ENCODE measurements around the gene MINDY4.

MINDY4 gene

DNA sequence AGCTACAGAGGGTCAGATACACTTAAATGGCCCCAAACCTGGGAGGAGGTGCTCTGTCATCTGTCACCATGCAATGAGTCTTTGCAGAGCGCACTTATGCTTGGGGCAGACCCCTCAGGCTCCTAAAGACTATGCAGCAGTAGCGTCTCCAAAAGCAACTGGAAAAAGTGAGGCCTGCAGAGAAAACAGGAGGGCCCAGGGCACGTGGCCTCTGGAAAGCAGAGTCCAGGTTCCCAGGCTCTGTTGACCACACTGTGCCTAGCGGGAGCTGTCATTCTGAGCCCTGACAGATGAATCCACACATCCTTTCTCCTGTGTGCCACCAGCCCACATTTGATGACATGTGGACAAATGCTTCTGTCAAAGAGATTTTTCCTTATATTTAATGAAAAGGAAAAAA is 66.4 kb downstream of the MINDY4 start:
- no peak for DNase-seq (ENCODE audit: low read depth)

DNA sequence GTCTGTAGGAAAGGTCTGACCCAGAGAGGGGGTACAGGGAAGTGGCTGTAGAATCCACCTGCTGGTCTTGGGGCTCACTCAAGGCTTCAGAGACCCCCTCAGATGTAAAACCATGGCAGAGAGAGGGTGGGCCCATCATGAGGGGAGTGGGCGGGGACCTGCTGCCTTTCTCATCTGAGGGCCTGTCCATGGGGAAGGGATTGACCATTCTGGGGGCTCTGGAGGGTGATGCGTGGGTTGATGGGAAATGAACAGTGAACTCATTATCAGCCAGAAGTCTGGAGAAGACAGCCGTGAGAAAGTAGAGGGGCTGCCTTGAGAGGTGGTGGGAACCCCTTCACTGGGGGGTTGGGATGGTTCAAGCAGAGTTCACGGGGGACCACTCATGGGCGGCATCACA is 66.8 kb downstream of the MINDY4 start:
- no peak for DNase-seq (ENCODE audit: low read depth)

DNA sequence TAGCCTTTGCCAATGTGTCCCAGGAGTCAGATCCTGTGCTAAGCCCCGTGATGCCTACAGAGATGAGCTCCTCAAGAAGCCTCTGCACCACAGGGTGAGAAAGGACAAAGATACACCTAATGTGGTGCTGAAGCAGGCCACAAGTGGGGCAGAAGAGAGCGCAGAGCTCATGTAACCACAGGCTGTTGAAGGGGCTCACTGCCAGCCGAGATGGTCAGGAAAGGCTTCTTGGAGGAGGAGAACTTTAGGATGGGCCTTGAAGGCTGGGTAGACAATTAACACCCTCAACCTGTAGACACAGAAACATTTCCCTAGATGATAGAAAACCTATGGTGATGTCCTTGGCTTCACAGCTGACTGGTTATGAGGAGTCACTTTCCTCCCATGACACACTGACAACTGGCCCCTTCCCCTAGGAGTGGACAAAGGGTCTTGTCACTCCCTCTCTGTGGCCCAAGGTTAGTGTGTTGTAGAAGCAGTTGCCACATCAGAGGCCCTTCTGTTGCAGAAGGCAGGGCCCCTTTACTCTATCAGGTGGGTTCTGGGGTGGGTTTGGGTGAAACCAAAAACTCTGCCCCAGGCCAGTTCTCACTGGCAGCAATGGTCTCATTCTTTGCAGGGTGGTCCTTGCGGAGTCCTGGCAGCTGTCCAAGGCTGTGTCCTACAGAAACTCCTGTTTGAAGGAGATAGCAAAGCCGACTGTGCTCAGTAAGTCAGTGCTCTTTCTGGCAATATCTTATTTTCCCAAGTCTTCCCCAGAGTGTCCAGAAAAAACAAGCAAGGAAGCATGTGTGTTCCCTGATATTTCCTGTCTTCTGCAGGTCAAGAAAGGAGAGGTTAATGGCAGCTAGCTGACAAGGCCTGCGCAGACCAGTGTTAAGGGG is 69.2 kb downstream of the MINDY4 start:
- DNase-seq (ENCODE audit: low read depth): no peak

DNA sequence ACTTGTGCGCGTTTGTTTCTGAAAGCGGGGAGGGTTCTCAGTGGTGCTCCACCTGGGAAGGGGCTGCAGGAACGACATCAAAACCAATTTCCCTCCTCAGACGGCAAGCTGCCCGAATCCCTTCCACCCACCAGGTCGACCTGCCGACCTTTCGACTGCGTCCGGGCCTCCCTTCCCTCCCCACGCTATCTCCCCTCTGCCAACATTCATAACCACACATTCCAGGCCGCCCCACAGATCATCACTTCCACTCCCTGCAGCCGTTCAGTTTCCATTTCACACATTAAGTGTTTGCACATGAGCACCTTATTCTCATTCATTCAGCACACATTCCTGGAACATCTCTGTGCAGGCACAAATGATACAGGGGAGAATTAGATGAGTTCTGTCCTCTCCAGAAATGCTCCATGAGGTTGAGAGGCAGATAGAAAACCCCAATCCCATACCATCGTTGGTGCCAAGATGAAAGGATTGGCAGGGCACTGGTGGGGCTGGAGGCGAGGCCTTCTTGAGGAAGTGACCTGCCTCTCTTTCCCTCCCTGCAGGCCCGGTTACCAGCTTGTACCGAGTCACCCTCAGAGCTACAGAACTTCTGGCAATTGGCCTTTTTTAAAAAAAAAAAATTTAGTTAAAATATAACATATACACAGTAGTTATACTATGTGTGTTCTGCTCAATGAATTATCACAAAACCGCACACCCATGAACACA is 70.0 kb downstream of the MINDY4 start:
- DNase-seq (ENCODE audit: low read depth): no peak

DNA sequence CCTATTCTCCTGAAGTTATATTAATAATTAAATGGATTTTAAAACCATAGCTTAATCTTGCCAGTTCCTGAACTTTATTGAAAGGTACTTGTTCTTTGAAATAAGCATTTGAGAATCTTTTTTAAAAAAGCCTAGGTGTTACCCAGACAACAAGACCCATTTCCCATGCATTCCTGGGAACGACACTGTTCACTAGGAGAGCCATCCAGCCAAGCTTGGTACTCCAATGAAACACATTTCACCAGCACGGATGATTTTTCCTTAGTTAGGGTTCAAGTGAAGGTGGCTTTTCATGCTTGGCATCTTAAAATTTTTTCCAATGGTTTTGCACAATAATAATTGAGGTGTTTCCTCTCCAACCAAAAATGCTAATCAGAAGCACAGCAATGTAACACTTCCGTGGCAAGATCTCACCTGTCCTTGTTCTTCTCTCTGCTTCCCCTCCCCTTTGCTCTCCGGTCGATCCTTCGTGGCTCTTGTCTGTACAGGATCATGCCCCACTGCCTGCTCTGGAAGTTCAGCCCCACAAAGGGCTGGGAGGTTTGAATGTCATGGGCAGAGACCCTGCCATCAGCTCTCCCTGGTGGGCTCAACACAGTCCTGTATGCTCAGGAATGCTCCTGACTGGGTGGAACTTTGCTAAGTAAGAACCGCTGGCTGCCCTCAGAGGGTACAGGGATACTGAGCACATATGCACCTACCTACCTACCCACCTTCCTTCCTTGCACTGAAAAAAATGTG is 70.8 kb downstream of the MINDY4 start:
- no peak for DNase-seq (ENCODE audit: low read depth)

DNA sequence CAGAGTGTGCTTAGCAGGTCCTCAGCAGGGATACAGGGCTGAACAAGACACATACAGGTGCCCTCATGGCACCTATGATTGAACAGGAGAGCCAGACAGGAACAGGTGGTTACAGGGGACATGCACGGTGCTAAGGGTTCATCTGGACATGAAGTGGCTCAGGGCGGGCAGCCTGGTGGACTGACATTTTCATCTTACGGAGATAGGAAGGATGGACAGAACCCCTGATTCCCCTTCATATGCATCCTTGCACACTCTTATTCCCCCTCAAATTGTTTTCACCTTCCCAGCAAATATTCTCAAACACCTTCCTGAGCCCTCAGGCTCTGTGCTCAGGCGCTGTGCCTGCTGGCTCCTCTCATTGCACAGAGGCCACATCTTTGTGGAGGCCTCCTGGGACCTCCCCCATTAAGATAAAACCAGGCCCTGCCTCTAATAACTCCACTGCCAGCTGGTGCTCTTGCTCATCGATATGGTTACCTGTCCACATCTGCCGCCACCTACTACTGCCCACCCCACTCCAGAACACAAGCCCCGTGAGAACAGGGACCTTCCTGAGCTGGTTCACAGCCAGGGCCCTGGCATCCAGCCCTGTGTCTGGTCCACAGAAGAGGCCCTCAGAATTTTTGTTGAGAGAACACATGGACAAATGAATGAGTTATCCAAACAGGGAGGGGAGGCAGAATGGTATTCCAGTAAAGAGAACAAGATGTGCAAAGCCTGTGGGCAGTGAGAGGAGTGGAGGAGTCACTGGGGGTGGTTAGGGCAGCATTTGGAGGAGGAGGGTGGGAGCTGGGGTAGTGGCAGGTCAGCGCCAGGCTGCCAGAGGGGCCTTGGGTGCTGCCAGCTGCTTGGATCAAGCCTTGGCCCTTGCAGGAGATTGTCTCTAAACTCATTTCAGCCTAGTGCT is 71.6 kb downstream of the MINDY4 start:
- no peak for DNase-seq (ENCODE audit: low read depth)

DNA sequence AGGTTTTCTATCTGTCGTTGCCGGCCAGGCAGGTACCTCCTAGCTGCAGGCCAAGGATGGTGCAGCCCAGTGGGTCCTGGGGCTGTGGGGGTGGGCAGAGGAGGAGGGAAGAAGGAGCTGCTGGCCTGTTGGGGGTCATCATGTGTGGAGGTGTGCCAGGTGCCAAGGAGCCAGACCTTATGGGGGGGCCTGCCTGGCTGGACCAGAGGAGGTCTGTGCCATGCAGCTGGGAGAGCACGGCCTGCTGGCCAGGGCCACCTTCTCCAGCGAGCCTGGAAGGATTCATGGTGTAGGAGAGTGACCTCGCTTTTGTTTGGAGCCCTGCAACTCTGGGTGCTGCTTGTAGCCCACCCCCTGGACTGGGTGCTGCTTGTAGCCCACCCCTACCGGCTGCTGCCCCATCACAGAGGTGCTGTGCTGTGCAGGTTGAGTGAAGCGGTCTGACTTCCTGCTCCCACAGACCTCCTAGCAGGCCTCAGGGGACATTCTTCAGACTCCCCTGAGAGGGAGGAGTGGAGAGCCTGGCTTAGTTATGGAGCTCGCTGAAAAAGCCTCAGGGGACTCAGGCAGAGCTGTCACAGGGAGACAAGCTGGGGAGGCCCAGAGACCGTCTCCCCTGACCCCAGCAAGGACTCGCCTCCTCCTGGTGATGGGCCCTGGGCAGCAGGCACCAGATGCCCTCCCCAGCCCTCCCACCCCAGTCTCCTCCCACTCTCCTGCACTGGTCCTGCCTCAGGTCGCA is 72.7 kb downstream of the MINDY4 start:
- no peak for DNase-seq (ENCODE audit: low read depth)

DNA sequence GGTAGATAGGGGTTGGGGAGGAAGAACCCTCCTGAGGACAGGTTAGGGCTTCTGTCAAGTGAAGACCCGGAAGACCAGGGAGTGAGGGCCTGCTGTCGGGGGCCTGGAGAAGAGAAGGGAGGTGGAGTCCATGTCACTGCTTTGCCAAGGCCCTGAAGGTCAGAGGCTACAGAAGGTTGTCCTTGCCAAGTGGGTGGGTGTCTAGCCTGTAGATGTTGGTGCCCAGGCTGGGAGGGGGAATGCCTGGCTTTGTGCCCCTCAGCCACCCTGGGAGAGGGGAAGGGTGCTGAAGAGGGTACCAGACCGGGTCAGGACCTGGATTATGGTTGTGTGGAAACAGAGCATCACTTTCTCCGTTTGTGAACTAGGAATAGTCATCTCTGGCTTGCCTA is 73.3 kb downstream of the MINDY4 start:
- no peak for DNase-seq (ENCODE audit: low read depth)

DNA sequence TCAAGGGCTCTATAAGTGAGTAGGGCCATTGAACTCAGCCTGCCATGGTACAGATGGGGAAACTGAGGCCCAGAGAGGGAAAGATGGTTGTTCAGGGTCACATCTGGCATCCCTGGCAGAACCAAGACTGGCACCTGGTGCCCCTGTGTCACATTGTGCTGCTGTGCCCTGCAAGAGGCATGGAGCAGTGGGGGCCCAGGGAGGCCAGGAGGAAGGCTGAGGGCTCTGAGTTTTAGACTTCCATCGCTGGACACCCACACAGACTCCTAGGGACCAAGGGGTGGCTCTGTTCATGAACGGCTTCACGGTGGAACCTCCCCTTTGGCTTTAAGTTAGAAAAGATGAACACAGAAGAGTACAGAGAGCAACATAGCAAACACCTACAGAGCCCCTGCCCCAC is 73.7 kb downstream of the MINDY4 start:
- DNase-seq (ENCODE audit: low read depth): no peak

DNA sequence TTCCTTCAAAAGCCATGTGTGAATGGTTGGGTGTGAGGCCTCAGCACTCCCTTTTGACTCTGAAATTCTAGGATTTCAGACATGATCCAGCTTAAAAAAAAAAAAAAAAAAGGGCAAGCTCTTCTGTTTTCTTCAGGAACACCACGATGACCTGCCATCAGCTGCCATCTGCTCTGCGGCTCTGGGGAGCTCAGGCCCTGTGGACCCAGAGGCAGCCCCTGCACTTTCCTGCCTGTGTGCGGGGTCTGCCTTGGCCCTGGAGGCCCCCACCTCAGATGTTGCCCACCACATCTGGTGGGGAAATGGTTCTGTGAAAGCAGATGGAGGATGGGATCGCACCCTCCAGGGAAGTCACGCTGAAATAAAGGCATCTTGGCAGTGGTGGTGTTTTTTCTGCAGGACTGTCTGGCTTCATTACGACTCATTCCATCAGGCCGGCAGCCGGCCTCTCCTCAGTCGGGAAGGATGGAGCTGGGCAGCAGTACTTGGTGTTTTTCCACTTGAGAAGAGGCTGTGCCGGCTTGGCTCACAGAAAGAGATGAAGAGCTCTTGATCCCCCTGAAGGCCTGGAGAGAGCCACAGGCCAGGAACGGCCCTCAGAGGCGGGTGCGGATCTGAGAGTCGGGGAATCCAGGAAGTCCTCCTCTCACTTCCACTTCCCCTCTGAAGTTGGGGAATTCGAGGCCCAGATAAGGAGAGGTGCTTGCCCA is 74.4 kb downstream of the MINDY4 start:
- no peak for DNase-seq (ENCODE audit: low read depth)

DNA sequence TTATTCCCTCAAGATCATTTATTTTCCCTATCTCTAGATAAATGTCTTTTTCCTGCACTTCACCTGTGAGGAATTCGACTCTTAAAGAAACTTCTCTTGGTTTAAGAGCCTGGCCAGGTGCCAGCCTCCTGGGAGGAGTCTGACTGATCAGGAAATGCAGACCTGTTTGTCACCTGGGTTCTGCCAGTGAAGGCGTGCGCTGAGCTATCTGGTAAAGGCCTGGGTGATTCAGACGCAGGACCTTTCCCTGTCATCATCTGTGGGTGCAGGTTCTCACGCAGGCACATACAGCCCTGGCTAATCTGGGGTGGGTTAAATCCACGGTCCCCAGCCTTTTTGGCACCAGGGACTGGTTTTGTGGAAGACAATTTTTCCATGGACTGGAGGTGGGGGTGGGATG is 75.2 kb downstream of the MINDY4 start:
- DNase-seq (ENCODE audit: low read depth): no peak

DNA sequence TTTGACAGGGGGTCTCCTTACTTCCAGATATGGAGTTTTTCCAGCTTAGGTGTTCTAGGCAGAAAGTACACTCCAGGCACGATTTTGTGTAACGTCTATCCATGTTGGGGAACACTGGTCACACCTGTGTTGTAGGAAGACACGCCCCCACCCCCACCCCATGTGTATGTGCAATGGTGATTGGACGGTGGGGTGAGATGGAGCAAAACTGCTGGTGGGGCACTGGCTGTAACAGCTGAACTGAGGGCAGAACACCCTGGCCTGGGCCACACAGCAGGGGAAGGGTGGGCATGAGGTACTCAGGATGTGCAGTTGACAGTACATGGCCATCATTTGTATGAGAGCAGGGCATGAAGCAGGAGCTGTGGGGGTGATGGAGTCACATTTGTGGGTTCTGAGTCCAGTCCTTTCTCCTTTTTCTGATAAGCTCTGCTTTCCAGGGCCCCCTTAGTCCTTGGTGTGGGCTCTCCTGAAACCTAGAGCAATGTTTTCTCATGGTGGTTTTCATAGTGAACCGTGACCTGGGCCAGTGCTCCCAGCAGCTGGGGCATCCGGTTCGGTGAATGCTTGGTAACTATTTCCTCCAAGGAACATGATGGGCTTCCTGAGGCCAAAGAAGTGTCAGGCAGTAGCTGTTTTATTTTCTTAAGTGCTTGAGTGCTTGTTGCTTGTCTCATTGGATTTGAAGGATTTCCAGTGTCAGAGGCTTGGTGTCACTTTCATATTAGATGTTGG is 77.1 kb downstream of the MINDY4 start:
- no peak for DNase-seq (ENCODE audit: low read depth)

DNA sequence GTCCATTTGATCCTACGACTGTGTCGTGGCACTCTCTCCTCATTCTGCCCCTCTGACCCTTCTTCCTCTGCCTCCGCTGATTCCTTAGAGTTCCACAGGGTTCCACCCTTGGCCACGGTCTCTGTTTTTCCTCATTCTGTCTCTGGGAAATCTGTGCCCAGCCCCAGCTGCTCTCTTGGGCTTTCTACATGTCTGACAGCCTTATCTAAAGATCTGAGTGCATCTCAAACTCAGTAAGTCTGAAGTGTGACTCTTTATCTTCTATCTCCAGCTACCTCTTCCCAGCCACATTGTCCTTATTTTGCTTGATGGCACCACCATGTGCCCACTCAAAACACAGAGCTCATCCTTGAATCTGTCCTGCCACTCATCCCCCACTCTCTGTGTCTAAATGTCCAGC is 78.3 kb downstream of the MINDY4 start:
- DNase-seq (ENCODE audit: low read depth): no peak

DNA sequence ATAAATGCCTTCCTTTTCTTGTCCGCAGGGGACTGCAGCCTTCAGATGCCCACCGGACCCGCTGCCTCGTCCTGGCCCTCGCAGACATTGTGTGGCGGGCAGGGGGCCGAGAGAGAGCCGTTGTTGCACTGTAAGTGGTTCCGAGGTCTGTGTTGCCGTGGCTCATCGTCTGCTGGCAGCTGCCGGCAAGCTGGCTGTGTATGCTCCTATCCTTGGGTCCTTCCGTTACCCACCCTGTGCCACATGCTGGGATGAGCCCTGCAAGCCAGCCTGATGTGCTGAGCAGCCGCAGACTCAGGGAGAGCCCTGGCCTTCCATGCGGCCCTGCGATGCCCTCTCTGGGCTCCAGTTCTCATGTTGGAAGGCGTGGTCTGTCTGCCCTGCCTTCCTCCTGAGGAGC is 79.2 kb downstream of the MINDY4 start:
- DNase-seq (ENCODE audit: low read depth): no peak

DNA sequence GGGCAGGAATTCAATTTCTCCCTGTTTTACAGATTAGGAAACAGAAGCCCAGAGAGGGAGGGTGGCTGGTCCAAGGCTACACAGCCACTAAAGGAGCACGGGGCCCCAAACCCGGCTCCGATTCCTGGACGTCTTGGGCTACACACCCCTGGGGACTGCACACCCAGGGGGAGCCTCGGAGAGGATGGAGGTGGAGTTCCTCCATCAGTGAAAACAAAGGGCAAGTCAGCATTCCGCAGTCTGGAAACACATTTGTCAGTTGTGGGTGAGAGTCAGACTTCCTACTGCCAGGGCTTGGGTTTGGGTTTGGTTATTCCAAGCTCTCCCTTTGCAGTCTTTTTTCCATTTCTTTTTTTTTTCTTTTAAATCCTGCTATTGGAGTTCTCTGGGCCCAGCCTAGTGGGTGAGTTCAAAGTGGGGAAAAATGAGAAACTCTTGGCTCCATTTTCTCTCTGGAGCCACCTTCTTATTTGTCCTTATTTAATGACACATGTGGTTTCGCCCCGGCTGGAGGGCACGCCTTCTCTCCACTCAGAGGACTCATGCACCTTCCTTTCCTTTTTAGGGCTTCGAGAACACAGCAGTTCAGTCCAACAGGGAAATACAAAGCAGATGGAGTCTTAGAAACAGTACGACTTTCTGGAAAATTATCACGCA is 80.6 kb downstream of the MINDY4 start:
- no peak for DNase-seq (ENCODE audit: low read depth)

DNA sequence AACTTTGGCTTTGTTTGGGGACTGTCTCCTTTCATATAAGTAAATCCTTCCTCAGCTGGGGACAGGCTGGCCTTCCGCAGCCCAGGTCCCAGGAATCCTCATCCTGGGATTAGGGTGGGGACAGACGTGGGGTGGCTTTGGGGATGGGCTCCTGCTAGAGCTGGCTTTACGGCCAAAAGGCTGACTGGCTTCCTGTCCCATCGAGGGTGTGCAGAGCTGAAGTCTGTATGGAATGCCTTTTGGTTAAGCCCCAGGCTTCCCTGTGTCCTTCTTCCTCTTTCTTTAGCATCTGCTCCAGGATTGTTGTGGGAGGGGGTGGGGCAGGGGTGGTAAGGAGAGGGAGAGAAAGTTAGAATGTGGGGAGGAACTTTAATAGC is 81.1 kb downstream of the MINDY4 start:
- no peak for DNase-seq (ENCODE audit: low read depth)

DNA sequence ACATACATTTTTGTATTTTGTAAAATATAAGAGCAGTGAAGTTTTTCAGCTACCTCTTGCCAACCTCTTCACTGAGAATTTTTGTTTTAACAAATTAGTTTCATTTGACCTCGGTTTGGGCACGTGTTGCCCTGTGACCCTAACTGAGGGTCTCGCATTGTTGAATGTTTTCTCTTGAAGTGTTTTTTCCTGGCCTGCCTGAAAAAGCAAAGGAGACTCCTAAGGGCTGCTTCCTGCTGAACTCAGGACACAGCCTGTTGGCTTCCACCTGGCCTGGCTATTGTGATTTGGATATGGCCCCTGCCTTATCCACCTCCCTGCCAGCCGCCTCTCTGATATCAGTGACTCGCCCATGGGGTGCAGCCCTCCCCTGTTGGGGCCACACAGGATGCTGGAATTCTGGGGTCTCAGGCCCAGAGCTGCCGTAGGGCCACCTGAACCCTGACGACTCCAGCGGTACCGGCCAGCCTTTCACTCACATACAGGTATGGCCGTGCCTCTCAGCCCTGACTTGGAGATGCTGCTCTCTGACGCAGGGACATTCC is 81.6 kb downstream of the MINDY4 start:
- no peak for DNase-seq (ENCODE audit: low read depth)

DNA sequence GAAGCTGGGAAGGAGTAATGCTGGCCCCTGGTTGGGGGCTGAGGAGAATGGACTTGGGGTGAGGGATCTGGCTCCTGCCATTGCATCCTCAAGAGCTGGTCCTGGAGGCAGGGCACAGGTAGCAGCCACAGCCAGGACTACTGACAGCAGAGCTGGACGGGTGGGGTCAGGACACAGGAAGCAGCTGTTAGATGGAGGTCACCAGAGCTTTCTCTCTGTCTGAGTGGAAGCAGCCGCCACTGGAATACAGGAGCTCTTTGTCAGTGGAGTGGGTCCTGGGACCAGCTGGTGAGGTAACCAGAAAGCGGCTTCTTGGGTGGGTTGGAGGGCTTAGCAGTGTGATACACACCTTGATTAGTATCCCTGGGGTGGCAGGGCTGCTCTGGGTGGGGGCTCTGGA is 82.4 kb downstream of the MINDY4 start:
- no peak for DNase-seq (ENCODE audit: low read depth)

DNA sequence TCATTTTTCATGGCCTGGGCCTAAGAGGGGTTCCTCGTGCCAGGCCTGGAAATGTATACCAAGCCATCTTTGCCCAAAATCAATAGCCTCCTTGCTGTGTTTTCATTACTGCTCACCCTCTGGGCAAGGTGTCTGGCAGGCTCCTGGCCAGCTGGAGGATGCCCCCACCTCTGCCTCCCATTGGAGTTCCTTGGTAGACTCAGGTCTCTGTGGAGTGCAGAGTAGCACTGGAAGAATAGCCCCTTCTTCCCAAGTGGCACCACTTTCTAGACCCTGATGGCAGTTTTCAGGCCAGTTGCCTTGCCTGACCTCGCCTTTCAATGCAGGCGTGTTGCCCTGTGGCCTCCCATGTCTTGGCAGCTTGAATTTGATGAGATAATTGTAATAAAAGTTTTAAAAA is 84.7 kb downstream of the MINDY4 start:
- no peak for DNase-seq (ENCODE audit: low read depth)
